ENCODE measurements around the gene PPFIBP2. TPM values are rescaled to one million over a fixed set of nuclear protein-coding genes. Genes with fewer than 3 reads are reported as not detected.

The PPFIBP2 gene
- total RNA-seq, 2 experiments from 2014 or later = 5.7 to 7.2 TPM

Other genes with a start within 250 kb of the PPFIBP2 start
- gene OLFML1, start 28.5 kb upstream of the PPFIBP2 start, total RNA-seq = not detected
- 1 to 10 TPM; 3.8 to 5.6 TPM for gene CYB5R2, start 159.5 kb downstream of the PPFIBP2 start, total RNA-seq
- not detected for gene OVCH2, start 192.5 kb downstream of the PPFIBP2 start, total RNA-seq

Measured in activated CD8-positive, alpha-beta memory T cell treated with anti-CD3 and anti-CD28 coated beads for 36 hours (primary cell).